Measurements from ENCODE around the gene SLIT1.

GRCh38 chr10:97006364-97006763, 179.4 kb downstream of the SLIT1 start:
- TF ChIP-seq POLR2A (IDR thresholded peaks at IDR 0.05; ENCODE audit: low read depth, low read length), result no peak
- TF ChIP-seq POLR2AphosphoS5 (IDR thresholded peaks at IDR 0.05; ENCODE audit: low read depth, low read length), result no peak
- no peak for TF ChIP-seq TAF1 (IDR thresholded peaks at IDR 0.05; ENCODE audit: borderline replicate concordance, low read depth, low read length)

All from GM12892 (cell line).